Activated naive CD8-positive, alpha-beta T cell treated with anti-CD3 and anti-CD28 coated beads, Interleukin-2, amount 10 ng/mL, durations not matched to agents 7 days and 5 days (primary cell): ENCODE results near the gene CD86. TPM values are rescaled to one million over a fixed set of nuclear protein-coding genes. Genes with fewer than 3 reads are reported as not detected.
A peak's percentile ranks its signal among the peaks of the same experiment; 100 is the strongest.
"Not testable (repeated sequence)": the region's sequence is repeated elsewhere in the genome, so short reads cannot be mapped to it uniquely, and the experiment has no call there.

Source experiments
- ATAC-seq: fragments of 150-1000 bp; cut with Tn5 transposase; one replicate; pipeline ENCODE4 v1.10.0; 2021; ENCODE audit warnings: low read depth, moderate library complexity
- POLR2A ChIA-PET: fragments of 350-600 bp; sonication (Branson Sonifier 250); formaldehyde crosslinking; loops from one replicate; lab custom pipeline; 2021; ENCODE audit warnings: antibody characterized with exemption; lab: Charles Lee
- DNase-seq: peaks from one replicate; pipeline ENCODE4 v3.0.0; 2021
- H3K27ac Mint-ChIP-seq: one replicate; pipeline ENCODE4 v1.8.0; 2022; ENCODE audit warnings: mild to moderate bottlenecking, mixed read lengths
- H3K27me3 Mint-ChIP-seq: one replicate; pipeline ENCODE4 v1.8.0; 2022; ENCODE audit warnings: mild to moderate bottlenecking, moderate library complexity, mixed read lengths
- H3K36me3 Mint-ChIP-seq: one replicate; pipeline ENCODE4 v1.8.0; 2021; ENCODE audit warnings: mild to moderate bottlenecking, mixed read lengths
- H3K4me1 Mint-ChIP-seq: one replicate; pipeline ENCODE4 v1.8.0; 2021; ENCODE audit warnings: mixed read lengths
- H3K4me3 Mint-ChIP-seq: one replicate; pipeline ENCODE4 v1.8.0; 2022; ENCODE audit warnings: mild to moderate bottlenecking, moderate library complexity, mixed read lengths
- H3K9me3 Mint-ChIP-seq: one replicate; pipeline ENCODE4 v1.8.0; 2021; ENCODE audit warnings: mixed read lengths
- total RNA-seq, 2 experiments: library from RNA; stranded (reverse); gene quantifications; one replicate each; pipeline ENCODE4 v1.2.3, GENCODE V29; 2021

The CD86 gene
- total RNA-seq, 2 experiments from 2014 or later, result 0.42 to 1.0 TPM

- DNase-seq (no peak), ATAC-seq (peak; percentile 93)
- POLR2A ChIA-PET, result no interaction called here
- Mint-ChIP-seq H3K4me3 (peak overlapping the region; percentile 37), H3K27me3 (peaks cover 13% of the 10 kb centered on the region), H3K36me3 (peaks cover 4% of the 10 kb centered on the region), H3K4me1 (peaks cover 14% of the 10 kb centered on the region), H3K9me3 (peaks cover 15% of the 10 kb centered on the region), H3K27ac (peak overlapping the region; percentile 64)
Observed at GRCh38 chr3:122030381-122031122, 24.6 kb upstream of the CD86 start.

DNA sequence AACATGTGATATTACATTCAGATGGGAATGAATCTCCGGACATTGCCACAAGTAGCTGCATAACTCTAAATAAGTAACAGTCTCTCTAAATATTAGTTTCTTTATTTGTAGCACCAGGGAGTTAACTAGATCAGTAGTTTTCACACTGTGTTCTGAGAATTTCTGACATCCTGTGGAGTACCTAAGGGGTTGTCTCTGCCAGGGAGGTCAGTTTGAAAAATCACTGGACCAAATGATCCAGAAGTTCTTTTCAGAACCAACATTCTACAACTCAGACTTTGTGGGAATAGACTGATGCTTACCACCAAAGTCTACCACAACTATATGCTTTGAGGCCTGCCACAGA lies 24.1 kb upstream of the CD86 start:
- peaks cover 21% of the 10 kb centered on the region for H3K9me3 Mint-ChIP-seq
- ATAC-seq (no peak), DNase-seq (no peak)
- no peak overlapping the region for H3K4me3 Mint-ChIP-seq
- H3K27me3 Mint-ChIP-seq, result peaks cover 11% of the 10 kb centered on the region
- POLR2A ChIA-PET, result no interaction called here
- H3K27ac Mint-ChIP-seq, result peak overlapping the region; percentile 64
- H3K36me3 Mint-ChIP-seq, result peaks cover 4% of the 10 kb centered on the region
- peaks cover 14% of the 10 kb centered on the region for H3K4me1 Mint-ChIP-seq

DNA sequence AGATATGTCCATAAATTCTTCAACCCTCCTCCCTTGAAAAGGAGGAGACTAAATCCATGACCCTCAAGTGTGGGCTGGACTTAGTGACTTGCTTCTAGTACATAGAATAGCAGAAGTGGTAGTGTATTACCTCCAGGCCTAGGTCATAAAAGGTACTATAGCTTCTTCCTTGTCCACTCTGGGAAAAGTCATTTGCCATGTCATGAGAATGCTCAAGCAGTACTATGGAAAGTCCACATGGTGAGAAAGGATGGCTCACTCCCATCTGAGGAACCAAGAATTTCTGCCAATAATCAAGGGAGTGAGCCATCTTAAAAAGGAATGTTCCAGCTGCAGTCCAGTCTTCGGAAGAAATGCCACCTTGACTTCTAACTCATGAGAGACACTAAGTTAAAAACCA lies 22.6 kb upstream of the CD86 start:
- Mint-ChIP-seq H3K9me3 (peaks cover 25% of the 10 kb centered on the region), H3K27me3 (peaks cover 10% of the 10 kb centered on the region), H3K36me3 (peaks cover 4% of the 10 kb centered on the region), H3K4me1 (peaks cover 14% of the 10 kb centered on the region), H3K27ac (no peak overlapping the region), H3K4me3 (no peak overlapping the region)
- DNase-seq, result no peak
- POLR2A ChIA-PET, result no interaction called here
- ATAC-seq, result no peak

- POLR2A ChIA-PET, result no interaction called here
Observed at GRCh38 chr3:122033023-122033422, 22.1 kb upstream of the CD86 start.

DNA sequence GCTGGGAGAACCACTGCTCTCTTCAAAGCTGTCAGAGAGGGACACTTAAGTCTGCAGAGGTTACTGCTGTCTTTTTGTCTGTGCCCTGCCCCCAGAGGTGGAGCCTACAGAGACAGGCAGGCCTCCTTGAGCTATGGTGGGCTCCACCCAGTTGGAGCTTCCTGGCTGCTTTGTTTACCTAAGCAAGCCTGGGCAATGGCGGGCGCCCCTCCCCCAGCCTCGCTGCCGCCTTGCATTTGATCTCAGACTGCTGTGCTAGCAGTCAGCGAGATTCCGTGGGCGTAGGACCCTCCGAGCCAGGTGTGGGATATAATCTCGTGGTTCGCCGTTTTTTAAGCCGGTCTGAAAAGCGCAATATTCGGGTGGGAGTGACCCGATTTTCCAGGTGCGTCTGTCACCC lies 7.9 kb upstream of the CD86 start:
- H3K4me1 Mint-ChIP-seq, ATAC-seq, POLR2A ChIA-PET, H3K36me3 Mint-ChIP-seq, H3K4me3 Mint-ChIP-seq, H3K9me3 Mint-ChIP-seq, H3K27ac Mint-ChIP-seq, DNase-seq: not testable (repeated sequence)
- H3K27me3 Mint-ChIP-seq, result peaks cover 18% of the 10 kb centered on the region

More at GRCh38 chr3:122033023-122033422, 22.1 kb upstream of the CD86 start:
- H3K36me3 Mint-ChIP-seq, result peaks cover 7% of the 10 kb centered on the region
- DNase-seq (no peak), ATAC-seq (no peak)
- H3K4me1 Mint-ChIP-seq, result peaks cover 14% of the 10 kb centered on the region
- no peak overlapping the region for H3K27ac Mint-ChIP-seq
- H3K4me3 Mint-ChIP-seq, result no peak overlapping the region
- peaks cover 10% of the 10 kb centered on the region for H3K27me3 Mint-ChIP-seq
- peaks cover 30% of the 10 kb centered on the region for H3K9me3 Mint-ChIP-seq

- DNase-seq, H3K9me3 Mint-ChIP-seq, H3K4me3 Mint-ChIP-seq, ATAC-seq, H3K4me1 Mint-ChIP-seq, H3K27ac Mint-ChIP-seq, POLR2A ChIA-PET, H3K36me3 Mint-ChIP-seq: not testable (repeated sequence)
- peaks cover 18% of the 10 kb centered on the region for H3K27me3 Mint-ChIP-seq
Observed at GRCh38 chr3:122047773-122048172, 7.4 kb upstream of the CD86 start.

GRCh38 chr3:122052968-122053367 lies 2.2 kb upstream of the CD86 start:
- POLR2A ChIA-PET, result no interaction called here
- no peak overlapping the region for H3K27ac Mint-ChIP-seq
- DNase-seq (no peak), ATAC-seq (no peak)
- H3K27me3 Mint-ChIP-seq, result peaks cover 38% of the 10 kb centered on the region
- H3K36me3 Mint-ChIP-seq, result no peaks in the 10 kb centered on the region
- no peak overlapping the region for H3K4me3 Mint-ChIP-seq
- no peaks in the 10 kb centered on the region for H3K4me1 Mint-ChIP-seq
- H3K9me3 Mint-ChIP-seq, result peaks cover 5% of the 10 kb centered on the region

GRCh38 chr3:122057671-122058070 lies 2.5 kb downstream of the CD86 start:
- H3K27ac Mint-ChIP-seq, result no peak overlapping the region
- no peaks in the 10 kb centered on the region for H3K9me3 Mint-ChIP-seq
- H3K4me3 Mint-ChIP-seq, result no peak overlapping the region
- POLR2A ChIA-PET, result no interaction called here
- peaks cover 39% of the 10 kb centered on the region for H3K27me3 Mint-ChIP-seq
- DNase-seq, result no peak
- H3K36me3 Mint-ChIP-seq, result no peaks in the 10 kb centered on the region
- ATAC-seq, result no peak
- no peaks in the 10 kb centered on the region for H3K4me1 Mint-ChIP-seq

GRCh38 chr3:122058294-122058693 lies 3.1 kb downstream of the CD86 start:
- no peaks in the 10 kb centered on the region for H3K4me1 Mint-ChIP-seq
- POLR2A ChIA-PET, result no interaction called here
- no peak overlapping the region for H3K4me3 Mint-ChIP-seq
- no peak for ATAC-seq
- no peak overlapping the region for H3K27ac Mint-ChIP-seq
- DNase-seq, result no peak
- no peaks in the 10 kb centered on the region for H3K9me3 Mint-ChIP-seq
- no peaks in the 10 kb centered on the region for H3K36me3 Mint-ChIP-seq
- H3K27me3 Mint-ChIP-seq, result peaks cover 39% of the 10 kb centered on the region

DNA sequence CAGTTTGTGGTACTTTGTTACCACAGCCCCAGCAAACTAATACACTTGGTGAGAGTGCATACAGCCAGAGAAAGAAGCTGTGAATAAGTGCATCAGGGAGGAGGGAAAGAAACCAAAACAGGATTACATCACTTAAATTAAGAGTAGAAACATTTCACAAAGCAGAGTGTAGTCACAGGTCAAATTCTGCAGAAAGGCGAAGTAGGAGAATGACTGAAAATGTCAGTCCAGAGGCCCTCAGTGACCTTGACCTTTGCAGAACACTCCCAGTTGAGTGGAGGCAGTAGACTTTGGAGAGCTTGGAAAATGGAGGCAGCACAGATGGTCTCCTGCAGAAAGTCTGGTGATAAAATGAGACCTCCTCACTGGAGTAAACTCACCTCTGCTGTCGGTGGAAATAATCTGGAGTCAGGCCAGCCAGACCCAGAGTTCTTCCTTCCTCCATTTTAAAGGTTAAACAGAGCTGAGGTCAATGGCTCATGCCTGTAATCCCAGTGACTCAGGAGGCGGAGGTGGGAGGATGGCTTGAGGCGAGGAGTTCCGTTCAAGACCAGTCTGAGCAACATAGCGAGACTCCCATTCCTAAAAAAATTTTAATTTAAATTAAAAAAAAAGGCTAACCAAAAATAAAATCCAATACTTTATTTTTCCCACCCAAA lies 5.0 kb downstream of the CD86 start:
- POLR2A ChIA-PET, result no interaction called here
- no peak overlapping the region for H3K27ac Mint-ChIP-seq
- H3K4me1 Mint-ChIP-seq, result no peaks in the 10 kb centered on the region
- ATAC-seq (no peak), DNase-seq (no peak)
- H3K36me3 Mint-ChIP-seq, result no peaks in the 10 kb centered on the region
- no peaks in the 10 kb centered on the region for H3K9me3 Mint-ChIP-seq
- peaks cover 41% of the 10 kb centered on the region for H3K27me3 Mint-ChIP-seq
- H3K4me3 Mint-ChIP-seq, result no peak overlapping the region

DNA sequence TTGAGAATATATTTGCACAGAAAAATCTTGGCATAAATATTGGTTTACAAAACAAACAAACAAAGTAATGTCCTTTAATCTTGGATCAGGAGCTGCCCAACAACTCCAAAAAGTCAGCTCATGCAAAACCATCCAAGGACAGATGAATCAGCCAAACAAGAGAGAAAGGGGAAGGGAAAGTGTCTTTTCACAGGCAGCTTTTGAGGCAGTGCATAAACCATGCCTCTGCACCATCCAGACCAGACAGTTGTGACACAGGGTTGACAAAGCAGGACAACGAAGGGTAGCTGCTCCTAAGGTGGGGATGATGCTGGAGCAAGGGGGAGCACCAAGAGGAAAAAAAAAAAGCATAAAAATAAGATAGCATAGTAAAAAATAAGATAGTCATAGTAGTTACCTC lies 8.7 kb downstream of the CD86 start:
- Mint-ChIP-seq H3K4me1 (no peaks in the 10 kb centered on the region), H3K27ac (no peak overlapping the region), H3K36me3 (no peaks in the 10 kb centered on the region), H3K9me3 (no peaks in the 10 kb centered on the region), H3K4me3 (no peak overlapping the region), H3K27me3 (peaks cover 27% of the 10 kb centered on the region)
- DNase-seq (no peak), ATAC-seq (no peak)
- POLR2A ChIA-PET, result no interaction called here

- POLR2A ChIA-PET, result no interaction called here
Observed at GRCh38 chr3:122064326-122064725, 9.2 kb downstream of the CD86 start.

GRCh38 chr3:122066331-122067213 lies 11.4 kb downstream of the CD86 start:
- H3K4me1 Mint-ChIP-seq, result no peaks in the 10 kb centered on the region
- no peaks in the 10 kb centered on the region for H3K9me3 Mint-ChIP-seq
- H3K27me3 Mint-ChIP-seq, result peaks cover 20% of the 10 kb centered on the region
- ATAC-seq (no peak), DNase-seq (no peak)
- H3K4me3 Mint-ChIP-seq, result no peak overlapping the region
- POLR2A ChIA-PET, result no interaction called here
- H3K36me3 Mint-ChIP-seq, result no peaks in the 10 kb centered on the region
- H3K27ac Mint-ChIP-seq, result no peak overlapping the region

More at GRCh38 chr3:122064326-122064725, 9.2 kb downstream of the CD86 start:
- Mint-ChIP-seq H3K27me3 (peaks cover 23% of the 10 kb centered on the region), H3K9me3 (no peaks in the 10 kb centered on the region), H3K27ac (no peak overlapping the region), H3K36me3 (no peaks in the 10 kb centered on the region), H3K4me3 (no peak overlapping the region), H3K4me1 (no peaks in the 10 kb centered on the region)
- ATAC-seq (no peak), DNase-seq (no peak)
